GM23338 (cell line): ENCODE results near the gene IL6R. TPM values are rescaled to one million over a fixed set of nuclear protein-coding genes. Genes with fewer than 3 reads are reported as not detected.

Experiments used
- ATAC-seq: fragments of 200-7000 bp; cut with Tn5 transposase; 3 replicates; pipeline ENCODE4 v1.9.1; 2020
- DNase-seq: peaks from one replicate; pipeline ENCODE4 v3.0.0-alpha.2; 2015; ENCODE audit warnings: low spot score
- H2AFZ ChIP-seq: fragments of 200-600 bp; sonication (generic); 2 replicates; pipeline ENCODE4 v1.8.0; 2016; ENCODE audit warnings: antibody characterized with exemption, mild to moderate bottlenecking, moderate library complexity
- H3F3A ChIP-seq: fragments of 200-600 bp; sonication (generic); replicated peaks from 2 replicates; pipeline ENCODE4 v1.8.0; 2017; ENCODE audit warnings: antibody characterized with exemption, mixed run types, low read depth
- H3K27ac ChIP-seq: fragments of 200-600 bp; sonication (generic); 2 replicates; pipeline ENCODE4 v1.6.1; 2016; ENCODE audit warnings: low read depth
- H3K27me3 ChIP-seq: fragments of 200-600 bp; sonication (generic); 2 replicates; pipeline ENCODE4 v1.8.0; 2016; ENCODE audit warnings: mild to moderate bottlenecking, mixed run types, moderate library complexity; ENCODE audit not compliant: insufficient read depth
- H3K36me3 ChIP-seq: fragments of 200-600 bp; sonication (generic); 2 replicates; pipeline ENCODE4 v1.8.0; 2016; ENCODE audit warnings: mild to moderate bottlenecking; ENCODE audit not compliant: insufficient read depth
- H3K4me1 ChIP-seq: fragments of 200-600 bp; sonication (generic); 2 replicates; pipeline ENCODE4 v1.8.0; 2016; ENCODE audit warnings: mild to moderate bottlenecking, moderate library complexity; ENCODE audit not compliant: insufficient read depth
- H3K4me2 ChIP-seq: fragments of 200-600 bp; sonication (generic); 2 replicates; pipeline ENCODE4 v1.7.1; 2017; ENCODE audit warnings: mixed run types
- H3K4me3 ChIP-seq: fragments of 200-600 bp; sonication (generic); 2 replicates; pipeline ENCODE4 v1.6.1; 2016; ENCODE audit warnings: mixed run types
- H3K79me2 ChIP-seq: fragments of 200-600 bp; sonication (generic); replicated peaks from 2 replicates; pipeline ENCODE4 v1.8.0; 2017; ENCODE audit warnings: mild to moderate bottlenecking; ENCODE audit not compliant: insufficient read depth
- H3K9me2 ChIP-seq: fragments of 200-600 bp; sonication (generic); 2 replicates; pipeline ENCODE4 v1.8.0; 2017; ENCODE audit not compliant: insufficient read depth
- H4K20me1 ChIP-seq: fragments of 200-600 bp; sonication (generic); replicated peaks from 2 replicates; pipeline ENCODE4 v1.8.0; 2017; ENCODE audit warnings: mild to moderate bottlenecking; ENCODE audit not compliant: insufficient read depth
- H3K27ac Mint-ChIP-seq: 2 replicates; pipeline ENCODE4 v1.8.0; 2020; ENCODE audit warnings: inconsistent platforms, mild to moderate bottlenecking, moderate library complexity, mixed read lengths
- H3K27me3 Mint-ChIP-seq: 3 replicates; pipeline ENCODE4 v1.8.0; 2022; ENCODE audit warnings: low read depth, mild to moderate bottlenecking, moderate library complexity, mixed read lengths, inconsistent platforms; ENCODE audit not compliant: insufficient read depth, poor library complexity
- H3K36me3 Mint-ChIP-seq: 3 replicates; pipeline ENCODE4 v1.8.0; 2021; ENCODE audit warnings: low read depth, mild to moderate bottlenecking, inconsistent platforms, moderate library complexity, mixed read lengths
- H3K4me1 Mint-ChIP-seq: 3 replicates; pipeline ENCODE4 v1.8.0; 2020; ENCODE audit warnings: mild to moderate bottlenecking, inconsistent platforms, mixed read lengths
- H3K4me3 Mint-ChIP-seq: 3 replicates; pipeline ENCODE4 v1.8.0; 2021; ENCODE audit warnings: moderate library complexity, mild to moderate bottlenecking, inconsistent platforms, mixed read lengths
- H3K9me3 Mint-ChIP-seq: 3 replicates; pipeline ENCODE4 v1.8.0; 2020; ENCODE audit warnings: moderate library complexity, mild to moderate bottlenecking, inconsistent platforms, mixed read lengths
- CREB1 ChIP-seq: fragments of 250-450 bp; sonication (Bioruptor Pico); IDR thresholded peaks from 2 replicates; pipeline ENCODE4 v1.5.0; 2020; ENCODE audit warnings: low read depth, mild to moderate bottlenecking, moderate library complexity
- EZH2 ChIP-seq: fragments of 200-600 bp; sonication (generic); IDR thresholded peaks from one replicate; pipeline ENCODE4 v1.8.0; 2017; ENCODE audit warnings: antibody characterized with exemption, mild to moderate bottlenecking, low read depth; ENCODE audit not compliant: unreplicated experiment
- EZH2phosphoT487 ChIP-seq: fragments of 200-600 bp; sonication (generic); IDR thresholded peaks from one replicate; pipeline ENCODE4 v1.8.1; 2018; ENCODE audit warnings: antibody characterized with exemption; ENCODE audit not compliant: unreplicated experiment
- JUNB ChIP-seq: IDR thresholded peaks from one replicate; pipeline ENCODE4 v1.6.1; 2016; ENCODE audit warnings: antibody characterized with exemption; ENCODE audit not compliant: unreplicated experiment
- NANOG ChIP-seq: IDR thresholded peaks from 2 replicates; pipeline ENCODE4 v1.6.1; 2016; ENCODE audit warnings: antibody characterized with exemption, borderline replicate concordance
- POLR2AphosphoS5 ChIP-seq: IDR thresholded peaks from 2 replicates; pipeline ENCODE4 v1.6.1; 2016; ENCODE audit warnings: antibody characterized with exemption, low read depth
- STAT1 ChIP-seq: IDR thresholded peaks from one replicate; pipeline ENCODE4 v1.6.1; 2016; ENCODE audit warnings: antibody characterized with exemption; ENCODE audit not compliant: unreplicated experiment
- ZNF114 ChIP-seq: fragments of 250-450 bp; sonication (Bioruptor Pico); IDR thresholded peaks from 2 replicates; pipeline ENCODE4 v1.5.0; 2020; ENCODE audit warnings: mild to moderate bottlenecking, moderate library complexity
- ZNF331 ChIP-seq: fragments of 250-450 bp; sonication (Bioruptor Pico); IDR thresholded peaks from 2 replicates; pipeline ENCODE4 v1.5.0; 2020; ENCODE audit warnings: low read depth, mild to moderate bottlenecking, moderate library complexity
- polyA plus RNA-seq: library from polyadenylated mRNA; unstranded; fragments of >200 nt; fragmentation: Nextera tagmentation; extraction: Ambion mirVana; gene quantifications from 2 replicates; pipeline ENCODE4 v1.2.1, GENCODE V29; 2016
- total RNA-seq: library from RNA; depleted of rRNA; stranded (reverse); fragments of >200 nt; shearing (Covaris generic); gene quantifications from 2 replicates; pipeline ENCODE4 v1.2.3, GENCODE V29; 2014
- TF ChIP-seq, protein P1 (sequence below), 2 experiments: fragments of 200-600 bp in 1 of 2; sonication (generic) in 1 of 2; conservative IDR thresholded peaks; 2 replicates each; pipeline versions ENCODE4 v1.5.1 to v1.6.1; 2016 to 2017; ENCODE audit warnings: antibody characterized with exemption in 2 of 2, low read depth in 2 of 2, mild to moderate bottlenecking in 2 of 2, moderate library complexity in 1 of 2
- TF ChIP-seq, protein P2 (sequence below): IDR thresholded peaks from 2 replicates; pipeline ENCODE4 v1.6.1; 2016; ENCODE audit warnings: antibody characterized with exemption
- TF ChIP-seq, protein P3 (sequence below): IDR thresholded peaks from one replicate; pipeline ENCODE4 v1.6.1; 2018; ENCODE audit warnings: antibody characterized with exemption; ENCODE audit not compliant: unreplicated experiment

The IL6R gene
- total and polyA plus RNA-seq, 2 experiments from 2014 or later: 1.0 to 13.8 TPM

DNA sequence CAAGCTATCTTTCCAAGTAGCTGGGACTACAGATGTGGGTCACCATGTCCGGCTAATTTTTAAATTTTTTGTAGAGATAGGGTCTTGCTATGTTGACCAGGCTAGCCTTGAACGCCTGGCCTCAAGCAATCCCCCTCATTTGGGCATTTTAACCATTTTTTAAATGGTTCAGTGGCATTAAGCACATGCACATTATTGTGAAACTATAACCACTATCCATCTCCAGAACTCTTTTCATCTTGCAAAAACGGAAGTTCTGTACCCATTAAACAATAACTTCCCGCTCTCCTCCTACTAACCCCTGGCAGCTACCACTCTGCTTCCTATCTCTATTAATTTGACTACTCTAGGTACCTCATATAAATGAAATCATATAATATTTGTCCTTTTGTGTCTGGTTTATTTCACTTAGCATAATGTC, 4.8 kb upstream of the IL6R start:
- H3K27ac ChIP-seq: no peak overlapping the region
- TF ChIP-seq, protein P1, sequence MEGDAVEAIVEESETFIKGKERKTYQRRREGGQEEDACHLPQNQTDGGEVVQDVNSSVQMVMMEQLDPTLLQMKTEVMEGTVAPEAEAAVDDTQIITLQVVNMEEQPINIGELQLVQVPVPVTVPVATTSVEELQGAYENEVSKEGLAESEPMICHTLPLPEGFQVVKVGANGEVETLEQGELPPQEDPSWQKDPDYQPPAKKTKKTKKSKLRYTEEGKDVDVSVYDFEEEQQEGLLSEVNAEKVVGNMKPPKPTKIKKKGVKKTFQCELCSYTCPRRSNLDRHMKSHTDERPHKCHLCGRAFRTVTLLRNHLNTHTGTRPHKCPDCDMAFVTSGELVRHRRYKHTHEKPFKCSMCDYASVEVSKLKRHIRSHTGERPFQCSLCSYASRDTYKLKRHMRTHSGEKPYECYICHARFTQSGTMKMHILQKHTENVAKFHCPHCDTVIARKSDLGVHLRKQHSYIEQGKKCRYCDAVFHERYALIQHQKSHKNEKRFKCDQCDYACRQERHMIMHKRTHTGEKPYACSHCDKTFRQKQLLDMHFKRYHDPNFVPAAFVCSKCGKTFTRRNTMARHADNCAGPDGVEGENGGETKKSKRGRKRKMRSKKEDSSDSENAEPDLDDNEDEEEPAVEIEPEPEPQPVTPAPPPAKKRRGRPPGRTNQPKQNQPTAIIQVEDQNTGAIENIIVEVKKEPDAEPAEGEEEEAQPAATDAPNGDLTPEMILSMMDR (conservative IDR thresholded peaks at IDR 0.05; ENCODE audit: low read depth in 2 of 2): no peak
- TF ChIP-seq ZNF331 (CRISPR knock-in tag): no peak
- no peak for TF ChIP-seq STAT1
- no peak for TF ChIP-seq EZH2phosphoT487
- TF ChIP-seq, protein P2, sequence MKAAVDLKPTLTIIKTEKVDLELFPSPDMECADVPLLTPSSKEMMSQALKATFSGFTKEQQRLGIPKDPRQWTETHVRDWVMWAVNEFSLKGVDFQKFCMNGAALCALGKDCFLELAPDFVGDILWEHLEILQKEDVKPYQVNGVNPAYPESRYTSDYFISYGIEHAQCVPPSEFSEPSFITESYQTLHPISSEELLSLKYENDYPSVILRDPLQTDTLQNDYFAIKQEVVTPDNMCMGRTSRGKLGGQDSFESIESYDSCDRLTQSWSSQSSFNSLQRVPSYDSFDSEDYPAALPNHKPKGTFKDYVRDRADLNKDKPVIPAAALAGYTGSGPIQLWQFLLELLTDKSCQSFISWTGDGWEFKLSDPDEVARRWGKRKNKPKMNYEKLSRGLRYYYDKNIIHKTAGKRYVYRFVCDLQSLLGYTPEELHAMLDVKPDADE: no peak
- no peak for TF ChIP-seq NANOG

DNA sequence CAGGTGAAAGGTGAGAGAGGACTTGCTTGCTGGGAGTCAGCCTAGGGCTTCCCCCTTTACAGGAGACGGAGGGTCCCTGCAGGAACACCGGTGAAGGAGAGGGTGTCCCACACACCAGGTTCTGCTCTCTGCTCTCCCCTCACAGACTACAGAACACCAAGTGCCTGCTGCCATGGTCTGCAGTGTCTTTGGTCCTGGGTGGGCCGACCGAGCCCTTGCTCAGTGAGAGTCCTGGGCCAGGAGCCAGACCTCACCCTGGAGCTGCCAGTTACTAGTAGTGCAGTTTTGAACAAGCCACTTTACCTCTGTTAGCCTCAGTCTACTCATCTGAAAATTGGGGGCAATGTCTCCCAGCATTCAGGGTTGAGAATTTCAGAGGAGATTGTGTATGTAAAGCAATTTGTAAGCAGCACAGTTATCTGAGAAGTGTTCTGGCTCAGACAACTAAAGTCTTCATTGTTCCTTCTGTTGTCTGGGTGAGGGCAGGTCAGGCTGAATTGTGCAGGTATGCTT, 2.7 kb upstream of the IL6R start:
- no peak overlapping the region for H3K27ac ChIP-seq
- H3K4me3 ChIP-seq: no peak overlapping the region
- Mint-ChIP-seq H3K27me3 (peaks cover 44% of the 10 kb centered on the region), H3K36me3 (no peaks in the 10 kb centered on the region; the same call in 2 of the 3 replicates), H3K27ac (no peak overlapping the region), H3K9me3 (no peaks in the 10 kb centered on the region), H3K4me3 (no peak overlapping the region), H3K4me1 (peaks cover 11% of the 10 kb centered on the region)
- DNase-seq: no peak
- no peak overlapping the region for H3K4me2 ChIP-seq
- no peaks in the 10 kb centered on the region for H3K36me3 ChIP-seq
- peaks cover 41% of the 10 kb centered on the region for H3K27me3 ChIP-seq
- no peaks in the 10 kb centered on the region for H3K9me2 ChIP-seq
- no peaks in the 10 kb centered on the region for H4K20me1 ChIP-seq
- H3K4me1 ChIP-seq: peaks cover 7% of the 10 kb centered on the region; the same call in 1 of the 2 replicates
- 0 out of 2 replicates have a peak, but pooled peaks cover 6% of the 10 kb centered on the region for H3F3A ChIP-seq
- no peak overlapping the region for H2AFZ ChIP-seq
- no peak for ATAC-seq
- H3K79me2 ChIP-seq: no peaks in the 10 kb centered on the region
- TF ChIP-seq, protein P1 (conservative IDR thresholded peaks at IDR 0.05; ENCODE audit: low read depth in 2 of 2): no peak
- TF ChIP-seq, protein P3, sequence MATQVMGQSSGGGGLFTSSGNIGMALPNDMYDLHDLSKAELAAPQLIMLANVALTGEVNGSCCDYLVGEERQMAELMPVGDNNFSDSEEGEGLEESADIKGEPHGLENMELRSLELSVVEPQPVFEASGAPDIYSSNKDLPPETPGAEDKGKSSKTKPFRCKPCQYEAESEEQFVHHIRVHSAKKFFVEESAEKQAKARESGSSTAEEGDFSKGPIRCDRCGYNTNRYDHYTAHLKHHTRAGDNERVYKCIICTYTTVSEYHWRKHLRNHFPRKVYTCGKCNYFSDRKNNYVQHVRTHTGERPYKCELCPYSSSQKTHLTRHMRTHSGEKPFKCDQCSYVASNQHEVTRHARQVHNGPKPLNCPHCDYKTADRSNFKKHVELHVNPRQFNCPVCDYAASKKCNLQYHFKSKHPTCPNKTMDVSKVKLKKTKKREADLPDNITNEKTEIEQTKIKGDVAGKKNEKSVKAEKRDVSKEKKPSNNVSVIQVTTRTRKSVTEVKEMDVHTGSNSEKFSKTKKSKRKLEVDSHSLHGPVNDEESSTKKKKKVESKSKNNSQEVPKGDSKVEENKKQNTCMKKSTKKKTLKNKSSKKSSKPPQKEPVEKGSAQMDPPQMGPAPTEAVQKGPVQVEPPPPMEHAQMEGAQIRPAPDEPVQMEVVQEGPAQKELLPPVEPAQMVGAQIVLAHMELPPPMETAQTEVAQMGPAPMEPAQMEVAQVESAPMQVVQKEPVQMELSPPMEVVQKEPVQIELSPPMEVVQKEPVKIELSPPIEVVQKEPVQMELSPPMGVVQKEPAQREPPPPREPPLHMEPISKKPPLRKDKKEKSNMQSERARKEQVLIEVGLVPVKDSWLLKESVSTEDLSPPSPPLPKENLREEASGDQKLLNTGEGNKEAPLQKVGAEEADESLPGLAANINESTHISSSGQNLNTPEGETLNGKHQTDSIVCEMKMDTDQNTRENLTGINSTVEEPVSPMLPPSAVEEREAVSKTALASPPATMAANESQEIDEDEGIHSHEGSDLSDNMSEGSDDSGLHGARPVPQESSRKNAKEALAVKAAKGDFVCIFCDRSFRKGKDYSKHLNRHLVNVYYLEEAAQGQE: no peak
- TF ChIP-seq NANOG (no peak), POLR2AphosphoS5 (no peak), ZNF331 (CRISPR knock-in tag) (no peak), EZH2 (no peak), EZH2phosphoT487 (no peak), ZNF114 (no peak), STAT1 (no peak), JUNB (no peak), CREB1 (CRISPR knock-in tag) (no peak)
- TF ChIP-seq, protein P2: no peak

More for the DNA sequence above, 4.8 kb upstream of the IL6R start:
- Histone ChIP-seq H3K4me1 (no peaks in the 10 kb centered on the region; the same call in 1 of the 2 replicates), H3K4me3 (no peak overlapping the region), H3F3A (0 out of 2 replicates have a peak, but pooled peaks cover 6% of the 10 kb centered on the region), H2AFZ (no peak overlapping the region), H3K79me2 (no peaks in the 10 kb centered on the region), H3K27me3 (peaks cover 21% of the 10 kb centered on the region), H3K36me3 (no peaks in the 10 kb centered on the region), H4K20me1 (no peaks in the 10 kb centered on the region), H3K9me2 (no peaks in the 10 kb centered on the region), H3K4me2 (no peak overlapping the region)
- H3K4me3 Mint-ChIP-seq: no peak overlapping the region
- ATAC-seq (no peak), DNase-seq (no peak)
- H3K4me1 Mint-ChIP-seq: peaks cover 7% of the 10 kb centered on the region; the same call in 2 of the 3 replicates
- no peak overlapping the region for H3K27ac Mint-ChIP-seq
- peaks cover 26% of the 10 kb centered on the region for H3K27me3 Mint-ChIP-seq
- peaks cover 9% of the 10 kb centered on the region for H3K9me3 Mint-ChIP-seq
- H3K36me3 Mint-ChIP-seq: no peaks in the 10 kb centered on the region
